BE2C (cell line): ENCODE results near the gene CCDC187.

Source experiments
- DNase-seq: peaks from one replicate; pipeline ENCODE4 v3.0.0-alpha.2; 2020
- H3K27me3 ChIP-seq: fragments of 250-450 bp; sonication (Bioruptor Pico); 2 replicates; pipeline ENCODE4 v1.5.1; 2020; ENCODE audit warnings: mild to moderate bottlenecking
- H3K36me3 ChIP-seq: fragments of 250-450 bp; sonication (Bioruptor Pico); 2 replicates; pipeline ENCODE4 v1.5.1; 2020; ENCODE audit warnings: mild to moderate bottlenecking
- H3K4me1 ChIP-seq: fragments of 250-450 bp; sonication (Bioruptor Pico); 2 replicates; pipeline ENCODE4 v1.5.1; 2020
- H3K4me3 ChIP-seq: 2 replicates; pipeline ENCODE4 v1.5.1; 2011; ENCODE audit warnings: low read depth, low read length
- H3K9me3 ChIP-seq: fragments of 250-450 bp; sonication (Bioruptor Pico); 2 replicates; pipeline ENCODE4 v1.5.1; 2020
- CTCF ChIP-seq: IDR thresholded peaks from 2 replicates; pipeline ENCODE4 v1.5.1; 2012; ENCODE audit warnings: mild to moderate bottlenecking, low read depth, low read length

Gene CCDC187

GRCh38 chr9:136287960-136288753 lies 15.7 kb downstream of the CCDC187 start:
- Histone ChIP-seq H3K4me1 (peaks cover 8% of the 10 kb centered on the region), H3K9me3 (no peaks in the 10 kb centered on the region), H3K4me3 (no peak overlapping the region), H3K36me3 (no peaks in the 10 kb centered on the region), H3K27me3 (no peaks in the 10 kb centered on the region; the same call in 1 of the 2 replicates)
- no peak for TF ChIP-seq CTCF
- DNase-seq: peak; percentile 39

- H3K4me3 ChIP-seq: no peak overlapping the region
- DNase-seq: no peak
- no peaks in the 10 kb centered on the region; the same call in 1 of the 2 replicates for H3K27me3 ChIP-seq
- TF ChIP-seq CTCF: no peak
- H3K4me1 ChIP-seq: peaks cover 8% of the 10 kb centered on the region
- no peaks in the 10 kb centered on the region for H3K36me3 ChIP-seq
- H3K9me3 ChIP-seq: no peaks in the 10 kb centered on the region
Measured at GRCh38 chr9:136286987-136287379, 16.9 kb downstream of the CCDC187 start.

- H3K9me3 ChIP-seq: no peaks in the 10 kb centered on the region
- no peaks in the 10 kb centered on the region for H3K36me3 ChIP-seq
- peaks cover 8% of the 10 kb centered on the region for H3K4me1 ChIP-seq
- H3K27me3 ChIP-seq: no peaks in the 10 kb centered on the region; the same call in 1 of the 2 replicates
- peak; percentile 10 for DNase-seq
- no peak overlapping the region for H3K4me3 ChIP-seq
- TF ChIP-seq CTCF: no peak
Measured at GRCh38 chr9:136286359-136286986, 17.4 kb downstream of the CCDC187 start.

- no peak for TF ChIP-seq CTCF
- peaks cover 8% of the 10 kb centered on the region for H3K4me1 ChIP-seq
- no peak overlapping the region for H3K4me3 ChIP-seq
- H3K36me3 ChIP-seq: no peaks in the 10 kb centered on the region
- DNase-seq: peak; percentile 7
- no peaks in the 10 kb centered on the region; the same call in 1 of the 2 replicates for H3K27me3 ChIP-seq
- H3K9me3 ChIP-seq: no peaks in the 10 kb centered on the region
Measured at GRCh38 chr9:136285501-136286358, 18.2 kb downstream of the CCDC187 start.

- no peaks in the 10 kb centered on the region; the same call in 1 of the 2 replicates for H3K27me3 ChIP-seq
- H3K36me3 ChIP-seq: no peaks in the 10 kb centered on the region
- H3K4me3 ChIP-seq: no peak overlapping the region
- no peak for TF ChIP-seq CTCF
- peaks cover 8% of the 10 kb centered on the region for H3K4me1 ChIP-seq
- no peaks in the 10 kb centered on the region for H3K9me3 ChIP-seq
- DNase-seq: no peak
Measured at GRCh38 chr9:136284951-136285350, 18.9 kb downstream of the CCDC187 start.
